ENCODE measurements around the gene DNAH8.

Gene DNAH8

GRCh38 chr6:38749473-38749872, 34.4 kb downstream of the DNAH8 start:
- in situ Hi-C loops (cut with MboI; ENCODE audit: low sequenced_read_pairs): no loop called here

DNA sequence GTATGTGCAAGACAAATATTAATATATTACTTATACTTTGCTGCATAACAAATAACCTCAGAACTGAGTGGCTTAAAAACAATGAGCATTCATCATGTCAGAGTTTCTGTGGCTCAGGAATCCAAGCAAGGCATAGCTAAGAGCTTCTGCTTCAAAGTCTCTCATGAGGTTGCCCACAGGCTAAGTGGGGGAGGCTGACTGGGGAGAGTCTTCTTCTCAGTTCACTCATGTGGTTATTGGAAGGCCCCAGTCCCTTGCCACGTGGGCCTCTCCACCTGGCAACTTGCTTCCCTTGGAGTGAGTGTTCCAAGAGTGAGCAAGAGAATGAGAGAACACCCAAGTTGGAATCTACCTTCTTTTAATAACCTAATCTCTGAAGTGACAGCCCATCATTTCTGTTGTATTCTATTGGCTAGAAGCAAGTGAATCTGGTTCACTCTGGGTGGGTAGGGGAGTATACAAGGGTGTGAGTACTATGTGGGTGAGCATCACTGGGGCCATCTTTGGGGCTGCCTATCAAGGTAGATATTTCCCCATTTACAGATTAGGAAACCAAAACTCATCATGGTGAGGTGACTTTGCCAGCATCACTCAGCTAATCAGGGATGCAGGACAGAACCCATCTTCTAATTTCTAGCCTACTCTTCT, 36.0 kb downstream of the DNAH8 start:
- in situ Hi-C loops (cut with MboI; ENCODE audit: low sequenced_read_pairs): no loop called here

GRCh38 chr6:38753707-38754106, 38.6 kb downstream of the DNAH8 start:
- in situ Hi-C loops (cut with MboI; ENCODE audit: low sequenced_read_pairs): no loop called here

- in situ Hi-C loops (cut with MboI; ENCODE audit: low sequenced_read_pairs): no loop called here
Observed at GRCh38 chr6:38755207-38755606, 40.1 kb downstream of the DNAH8 start.

- in situ Hi-C loops (cut with MboI; ENCODE audit: low sequenced_read_pairs): no loop called here
Observed at GRCh38 chr6:38755874-38756273, 40.8 kb downstream of the DNAH8 start.

GRCh38 chr6:38760097-38760496, 45.0 kb downstream of the DNAH8 start:
- in situ Hi-C loops (cut with MboI; ENCODE audit: low sequenced_read_pairs): no loop called here

GRCh38 chr6:38762848-38763247, 47.7 kb downstream of the DNAH8 start:
- in situ Hi-C loops (cut with MboI; ENCODE audit: low sequenced_read_pairs): no loop called here

DNA sequence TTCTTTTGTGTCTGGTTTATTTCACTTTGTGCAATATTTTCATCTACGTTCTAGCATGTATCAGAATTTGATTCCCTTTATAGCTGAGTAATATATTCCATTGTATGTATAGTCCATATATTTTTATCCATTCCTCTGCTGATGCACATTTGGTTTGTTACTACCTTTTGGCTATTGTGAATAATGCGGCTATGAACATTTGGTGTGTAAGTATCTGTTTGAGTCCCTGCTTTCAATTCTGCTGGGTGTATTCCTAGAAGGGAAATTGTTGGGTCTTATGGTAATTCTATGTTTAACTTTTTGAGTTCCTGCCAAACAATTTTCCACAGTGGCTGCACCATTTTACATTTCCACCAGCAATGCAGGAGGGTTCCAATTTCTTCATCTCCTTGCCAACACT, 52.4 kb downstream of the DNAH8 start:
- in situ Hi-C loops (cut with MboI; ENCODE audit: low sequenced_read_pairs): no loop called here

GRCh38 chr6:38773338-38773737, 58.2 kb downstream of the DNAH8 start:
- in situ Hi-C loops (cut with MboI; ENCODE audit: low sequenced_read_pairs): no loop called here

DNA sequence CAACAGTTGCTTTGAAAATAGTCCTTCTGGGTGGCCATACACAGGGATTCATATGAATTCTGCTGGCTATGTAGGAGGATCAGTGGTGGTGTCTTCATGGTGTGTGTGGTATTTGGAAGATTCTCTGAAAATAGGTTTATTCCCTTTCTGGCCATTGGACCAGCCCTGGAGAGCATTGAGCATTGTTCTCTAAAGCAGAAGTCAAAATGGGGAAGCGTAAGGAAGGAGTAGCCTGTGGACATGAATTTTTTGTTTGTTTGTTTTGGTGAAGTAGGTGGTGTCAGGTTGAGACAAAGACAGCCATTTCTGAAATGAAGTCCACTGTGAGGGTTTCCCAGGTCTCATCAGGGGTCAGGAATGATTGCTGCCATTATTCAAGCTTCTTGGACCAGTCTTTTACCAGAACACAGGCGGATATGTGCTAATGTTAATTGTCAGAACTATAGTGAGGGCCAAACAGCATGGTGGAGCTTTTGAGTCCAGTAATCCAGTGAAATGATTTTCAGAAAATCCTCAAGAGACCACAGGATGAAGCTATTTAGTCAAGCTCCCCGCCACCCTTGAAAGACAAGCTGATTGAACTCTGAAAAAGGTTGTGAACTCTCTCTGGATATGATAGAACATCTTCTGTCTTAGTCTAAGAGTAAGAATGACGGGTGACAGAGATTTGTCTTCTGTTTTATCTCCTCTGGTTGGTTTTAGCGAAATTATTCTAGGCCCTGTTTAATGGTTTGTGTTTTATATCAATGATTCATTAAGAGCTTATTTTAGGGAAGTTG, 60.0 kb downstream of the DNAH8 start:
- in situ Hi-C loops (cut with MboI; ENCODE audit: low sequenced_read_pairs): no loop called here

GRCh38 chr6:38775870-38776269, 60.8 kb downstream of the DNAH8 start:
- in situ Hi-C loops (cut with MboI; ENCODE audit: low sequenced_read_pairs): no loop called here

- in situ Hi-C loops (cut with MboI; ENCODE audit: low sequenced_read_pairs): no loop called here
Observed at GRCh38 chr6:38776515-38776914, 61.4 kb downstream of the DNAH8 start.

- in situ Hi-C loops (cut with MboI; ENCODE audit: low sequenced_read_pairs): no loop called here
Observed at GRCh38 chr6:38779310-38780062, 64.4 kb downstream of the DNAH8 start.

DNA sequence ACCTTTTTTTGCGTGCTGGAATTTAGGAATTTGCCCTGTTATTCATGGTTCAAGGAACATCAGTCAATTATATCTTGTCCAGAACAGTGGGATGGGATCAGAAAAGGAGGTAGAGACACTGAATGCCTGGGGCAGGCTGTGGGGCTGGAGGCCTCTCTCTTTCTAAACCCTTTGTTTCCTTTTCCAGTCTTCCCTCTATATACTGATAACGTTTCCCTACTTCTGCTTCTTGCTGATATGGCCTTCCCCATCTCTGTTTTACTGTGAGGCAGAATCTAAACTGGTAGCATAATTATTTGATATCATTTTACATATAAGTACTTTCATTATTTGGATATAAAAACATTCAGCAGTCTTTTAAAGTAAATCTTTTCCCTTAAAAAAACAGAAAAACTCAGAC, 67.5 kb downstream of the DNAH8 start:
- in situ Hi-C loops (cut with MboI; ENCODE audit: low sequenced_read_pairs): no loop called here

- in situ Hi-C loops (cut with MboI; ENCODE audit: low sequenced_read_pairs): no loop called here
Observed at GRCh38 chr6:38783443-38784228, 68.5 kb downstream of the DNAH8 start.

GRCh38 chr6:38784506-38785235, 69.6 kb downstream of the DNAH8 start:
- in situ Hi-C loops (cut with MboI; ENCODE audit: low sequenced_read_pairs): no loop called here

- in situ Hi-C loops (cut with MboI; ENCODE audit: low sequenced_read_pairs): no loop called here
Observed at GRCh38 chr6:38786486-38786885, 71.4 kb downstream of the DNAH8 start.

- in situ Hi-C loops (cut with MboI; ENCODE audit: low sequenced_read_pairs): no loop called here
Observed at GRCh38 chr6:38789256-38789655, 74.1 kb downstream of the DNAH8 start.

GRCh38 chr6:38792356-38792755, 77.2 kb downstream of the DNAH8 start:
- in situ Hi-C loops (cut with MboI; ENCODE audit: low sequenced_read_pairs): no loop called here

- in situ Hi-C loops (cut with MboI; ENCODE audit: low sequenced_read_pairs): no loop called here
Observed at GRCh38 chr6:38794682-38795081, 79.6 kb downstream of the DNAH8 start.
